Esophagus muscularis mucosa (tissue), 4 donors: ENCODE measurements around the gene FOLR2.

ENCODE experiments used
- EP300 ChIP-seq: sonication (generic); formaldehyde crosslinking; IDR thresholded peaks from one replicate; pipeline ENCODE4 v1.6.1; 2017; ENCODE audit warnings: antibody characterized with exemption
- POLR2A ChIP-seq: fragments of 450-650 bp; IDR thresholded peaks from one replicate; pipeline ENCODE4 v1.6.1; 2017; ENCODE audit warnings: antibody characterized with exemption, moderate library complexity, mild to moderate bottlenecking, low read depth
- POLR2AphosphoS5 ChIP-seq, 2 donors: sonication (generic); formaldehyde crosslinking; IDR thresholded peaks; one replicate each; pipeline ENCODE4 v1.6.1; 2017; ENCODE audit warnings: antibody characterized with exemption in 2 of 2
- TF ChIP-seq, protein P1 (sequence below), 3 experiments: fragments of 200-600 bp in 2 of 3; fragments of 450-650 bp in 1 of 3; sonication (generic) in 2 of 3; IDR thresholded peaks; one replicate each; pipeline ENCODE4 v1.5.1; 2017 to 2019; ENCODE audit warnings: antibody characterized with exemption in 3 of 3, mild to moderate bottlenecking in 2 of 3, moderate library complexity in 1 of 3

DNA sequence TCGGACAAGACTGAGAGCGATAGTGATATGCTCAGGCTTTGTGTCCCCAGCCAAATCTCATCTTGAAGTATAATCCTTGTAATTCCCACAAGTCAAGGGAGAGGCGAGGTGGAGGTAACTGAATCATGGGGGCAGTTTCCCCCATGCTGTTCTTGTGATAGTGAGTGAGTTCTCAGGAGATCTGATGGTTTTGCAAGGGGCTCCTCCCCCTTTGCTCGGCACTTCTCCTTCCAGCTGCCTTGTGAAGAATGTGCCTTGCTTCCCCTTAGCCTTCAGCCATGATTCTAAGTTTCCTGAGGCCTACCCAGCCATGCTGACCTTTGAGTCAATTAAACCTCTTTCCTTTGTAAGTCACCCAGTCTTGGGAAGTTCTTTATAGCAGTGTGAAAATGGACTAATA lies 7.5 kb upstream of the FOLR2 start:
- TF ChIP-seq, protein P1, sequence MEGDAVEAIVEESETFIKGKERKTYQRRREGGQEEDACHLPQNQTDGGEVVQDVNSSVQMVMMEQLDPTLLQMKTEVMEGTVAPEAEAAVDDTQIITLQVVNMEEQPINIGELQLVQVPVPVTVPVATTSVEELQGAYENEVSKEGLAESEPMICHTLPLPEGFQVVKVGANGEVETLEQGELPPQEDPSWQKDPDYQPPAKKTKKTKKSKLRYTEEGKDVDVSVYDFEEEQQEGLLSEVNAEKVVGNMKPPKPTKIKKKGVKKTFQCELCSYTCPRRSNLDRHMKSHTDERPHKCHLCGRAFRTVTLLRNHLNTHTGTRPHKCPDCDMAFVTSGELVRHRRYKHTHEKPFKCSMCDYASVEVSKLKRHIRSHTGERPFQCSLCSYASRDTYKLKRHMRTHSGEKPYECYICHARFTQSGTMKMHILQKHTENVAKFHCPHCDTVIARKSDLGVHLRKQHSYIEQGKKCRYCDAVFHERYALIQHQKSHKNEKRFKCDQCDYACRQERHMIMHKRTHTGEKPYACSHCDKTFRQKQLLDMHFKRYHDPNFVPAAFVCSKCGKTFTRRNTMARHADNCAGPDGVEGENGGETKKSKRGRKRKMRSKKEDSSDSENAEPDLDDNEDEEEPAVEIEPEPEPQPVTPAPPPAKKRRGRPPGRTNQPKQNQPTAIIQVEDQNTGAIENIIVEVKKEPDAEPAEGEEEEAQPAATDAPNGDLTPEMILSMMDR (IDR thresholded peaks at IDR 0.05): no peak
- no peak for TF ChIP-seq POLR2AphosphoS5 (IDR thresholded peaks at IDR 0.05)
- TF ChIP-seq POLR2A: no peak
- TF ChIP-seq EP300: no peak
